Measurements from ENCODE around the gene PUM1.
A peak's percentile ranks its signal among the peaks of the same experiment; 100 is the strongest.
"Not testable (repeated sequence)": the region's sequence is repeated elsewhere in the genome, so short reads cannot be mapped to it uniquely, and the experiment has no call there.

Gene PUM1

GRCh38 chr1:31064111-31064717 lies 1.3 kb downstream of the PUM1 start:
- H3K4me3 ChIP-seq (ENCODE audit: low read depth, low read length), result peak overlapping the region; percentile 70
- in situ Hi-C loops (cut with HindIII; ENCODE audit: low sequenced_read_pairs), result no loop called here
- peak; percentile 33 for DNase-seq (ENCODE audit: low read depth, low spot score)
- TF ChIP-seq CTCF (IDR thresholded peaks at IDR 0.05; ENCODE audit: low read depth, low read length), result no peak

DNA sequence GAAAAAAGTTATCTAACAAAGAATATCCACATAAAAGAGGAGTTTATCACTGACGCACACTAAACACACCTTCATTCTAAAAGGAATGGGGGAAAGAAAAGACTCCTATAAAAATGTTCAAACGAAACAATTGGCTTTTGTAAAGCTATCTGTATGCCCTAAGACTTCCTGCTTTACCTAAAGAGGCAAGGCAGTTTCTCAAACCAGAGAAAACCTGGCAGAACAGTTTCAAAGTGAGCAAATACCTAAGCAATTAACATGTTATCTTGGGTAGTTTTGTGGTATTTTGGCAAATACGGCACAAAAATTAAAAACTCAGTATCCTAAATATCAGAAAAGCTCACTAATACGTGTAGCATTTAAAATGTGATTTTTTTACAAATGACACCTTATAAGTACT lies 1.9 kb downstream of the PUM1 start:
- no peak for TF ChIP-seq CTCF (IDR thresholded peaks at IDR 0.05; ENCODE audit: low read depth, low read length)
- peak; percentile 34 for DNase-seq (ENCODE audit: low read depth, low spot score)

DNA sequence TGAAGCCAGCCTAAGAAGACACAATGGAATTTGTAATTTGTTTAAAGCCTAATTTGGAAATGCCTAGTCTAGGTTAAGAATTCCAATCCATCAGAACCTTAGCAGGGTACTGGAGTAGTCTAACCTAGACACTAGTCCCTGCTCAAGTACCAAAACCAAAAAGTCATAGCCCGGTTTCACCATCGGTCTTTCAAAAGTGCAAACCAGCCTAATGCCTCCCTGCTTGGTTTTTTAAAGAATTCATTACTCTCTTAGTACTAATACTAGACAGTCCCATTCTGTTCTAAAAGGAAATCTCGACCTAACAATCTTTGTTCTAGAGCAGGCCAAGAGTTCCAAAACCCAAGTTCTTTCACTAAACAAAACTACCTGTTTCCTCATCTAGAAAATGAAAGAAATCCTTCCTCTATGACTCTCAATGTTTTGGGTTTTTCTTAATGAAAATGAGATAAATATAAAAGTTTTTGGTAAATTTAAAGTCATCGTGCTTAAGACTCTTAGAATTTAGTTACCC lies 2.6 kb downstream of the PUM1 start:
- no peak for TF ChIP-seq CTCF (IDR thresholded peaks at IDR 0.05; ENCODE audit: low read depth, low read length)
- peak overlapping the region; percentile 70 for H3K4me3 ChIP-seq (ENCODE audit: low read depth, low read length)
- in situ Hi-C loops (cut with HindIII; ENCODE audit: low sequenced_read_pairs), result no loop called here
- DNase-seq (ENCODE audit: low read depth, low spot score), result peak; percentile 8

More for the DNA sequence above, 1.9 kb downstream of the PUM1 start:
- H3K4me3 ChIP-seq (ENCODE audit: low read depth, low read length), result peak overlapping the region; percentile 70
- in situ Hi-C loops (cut with HindIII; ENCODE audit: low sequenced_read_pairs), result no loop called here

- H3K4me3 ChIP-seq (ENCODE audit: low read depth, low read length); DNase-seq (ENCODE audit: low read depth, low spot score); in situ Hi-C loops (cut with HindIII; ENCODE audit: low sequenced_read_pairs): not testable (repeated sequence)
Measured at GRCh38 chr1:31062162-31062866, 3.2 kb downstream of the PUM1 start.

- in situ Hi-C loops (cut with HindIII; ENCODE audit: low sequenced_read_pairs), result no loop called here
- no peak overlapping the region for H3K4me3 ChIP-seq (ENCODE audit: low read depth, low read length)
- no peak for TF ChIP-seq CTCF (IDR thresholded peaks at IDR 0.05; ENCODE audit: low read depth, low read length)
- no peak for DNase-seq (ENCODE audit: low read depth, low spot score)
Measured at GRCh38 chr1:31058012-31058411, 7.5 kb downstream of the PUM1 start.

GRCh38 chr1:31055953-31056352 lies 9.6 kb downstream of the PUM1 start:
- no peak overlapping the region for H3K4me3 ChIP-seq (ENCODE audit: low read depth, low read length)
- no peak for DNase-seq (ENCODE audit: low read depth, low spot score)
- in situ Hi-C loops (cut with HindIII; ENCODE audit: low sequenced_read_pairs), result no loop called here
- no peak for TF ChIP-seq CTCF (IDR thresholded peaks at IDR 0.05; ENCODE audit: low read depth, low read length)

- no peak for DNase-seq (ENCODE audit: low read depth, low spot score)
- no peak overlapping the region for H3K4me3 ChIP-seq (ENCODE audit: low read depth, low read length)
- no peak for TF ChIP-seq CTCF (IDR thresholded peaks at IDR 0.05; ENCODE audit: low read depth, low read length)
- in situ Hi-C loops (cut with HindIII; ENCODE audit: low sequenced_read_pairs), result no loop called here
Measured at GRCh38 chr1:31055501-31055900, 10.0 kb downstream of the PUM1 start.
